Liver (tissue), 9 donors: ENCODE data around the gene ANAPC16. TPM values are rescaled to one million over a fixed set of nuclear protein-coding genes. Genes with fewer than 3 reads are reported as not detected.

Source experiments
- DNase-seq: peaks from one replicate; pipeline ENCODE4 v3.0.0-alpha.2; 2017; ENCODE audit warnings: low spot score
- H3K27ac ChIP-seq, 2 donors: one replicate each; pipeline ENCODE4 v1.7.0; 2013; ENCODE audit warnings: inconsistent platforms in 2 of 2, low read length in 2 of 2, control low read depth in 1 of 2, low read depth in 1 of 2, mild to moderate bottlenecking in 1 of 2
- H3K27me3 ChIP-seq, 4 donors: one replicate each; pipeline versions ENCODE4 v1.6.1 to v1.7.0; 2013; ENCODE audit warnings: low read length in 3 of 4, inconsistent platforms in 1 of 4, mild to moderate bottlenecking in 1 of 4, moderate library complexity in 1 of 4; ENCODE audit not compliant: control insufficient read depth in 4 of 4, insufficient read depth in 4 of 4
- H3K36me3 ChIP-seq, 4 donors: one replicate each; pipeline versions ENCODE4 v1.6.1 to v1.7.0; 2013; ENCODE audit warnings: low read length in 3 of 4, mild to moderate bottlenecking in 3 of 4, low read depth in 1 of 4, moderate library complexity in 1 of 4; ENCODE audit not compliant: control insufficient read depth in 4 of 4, insufficient read depth in 3 of 4
- H3K4me1 ChIP-seq, 4 donors: one replicate each; pipeline versions ENCODE4 v1.6.1 to v1.7.0; 2013; ENCODE audit warnings: low read length in 3 of 4, mild to moderate bottlenecking in 3 of 4, moderate library complexity in 1 of 4; ENCODE audit not compliant: control insufficient read depth in 4 of 4, insufficient read depth in 4 of 4
- H3K4me3 ChIP-seq, 3 donors: one replicate each; pipeline versions ENCODE4 v1.6.1 to v1.7.0; 2013; ENCODE audit warnings: low read length in 3 of 3, control low read depth in 1 of 3, low read depth in 1 of 3, mild to moderate bottlenecking in 1 of 3
- H3K9ac ChIP-seq, 2 donors: one replicate each; pipeline ENCODE4 v1.7.0; 2013; ENCODE audit warnings: low read length in 2 of 2, mild to moderate bottlenecking in 2 of 2, moderate library complexity in 2 of 2, control low read depth in 1 of 2, low read depth in 1 of 2
- H3K9me3 ChIP-seq, 4 donors: one replicate each; pipeline versions ENCODE4 v1.6.1 to v1.7.0; 2013; ENCODE audit warnings: low read length in 3 of 4; ENCODE audit not compliant: control insufficient read depth in 4 of 4
- CTCF ChIP-seq: fragments of 150-350 bp; IDR thresholded peaks from 2 replicates; pipeline ENCODE4 v1.5.1; 2017; ENCODE audit warnings: improper control_type of control experiment, low read depth, low read length; ENCODE audit not compliant: missing input control
- EGR1 ChIP-seq, 2 donors: IDR thresholded peaks; 2 replicates each; pipeline ENCODE4 v1.6.1; 2016 to 2018; ENCODE audit warnings: antibody characterized with exemption in 2 of 2, low read depth in 2 of 2
- FOXA1 ChIP-seq: IDR thresholded peaks from 2 replicates; pipeline ENCODE4 v1.6.1; 2016; ENCODE audit warnings: antibody characterized with exemption
- FOXA2 ChIP-seq: IDR thresholded peaks from 2 replicates; pipeline ENCODE4 v1.6.1; 2016; ENCODE audit warnings: antibody characterized with exemption
- GABPA ChIP-seq, 2 donors: IDR thresholded peaks in 1 of 2; conservative IDR thresholded peaks in 1 of 2; 2 replicates each; pipeline ENCODE4 v1.6.1; 2016; ENCODE audit warnings: antibody characterized with exemption in 2 of 2, mild to moderate bottlenecking in 1 of 2, moderate library complexity in 1 of 2
- HNF4A ChIP-seq, 2 donors: conservative IDR thresholded peaks; 2 replicates each; pipeline ENCODE4 v1.6.1; 2016; ENCODE audit warnings: antibody characterized with exemption in 2 of 2, mild to moderate bottlenecking in 2 of 2
- HNF4G ChIP-seq: IDR thresholded peaks from 2 replicates; pipeline ENCODE4 v1.6.1; 2016; ENCODE audit warnings: antibody characterized with exemption
- JUND ChIP-seq, 2 donors: IDR thresholded peaks; 2 replicates each; pipeline ENCODE4 v1.6.1; 2016; ENCODE audit warnings: antibody characterized with exemption in 2 of 2
- NR2F2 ChIP-seq: IDR thresholded peaks from 2 replicates; pipeline ENCODE4 v1.6.1; 2016; ENCODE audit warnings: antibody characterized with exemption
- RAD21 ChIP-seq, 2 donors: IDR thresholded peaks; 2 replicates each; pipeline ENCODE4 v1.6.1; 2016; ENCODE audit warnings: antibody characterized with exemption in 2 of 2, mild to moderate bottlenecking in 2 of 2
- REST ChIP-seq: IDR thresholded peaks from 2 replicates; pipeline ENCODE4 v1.6.1; 2016; ENCODE audit warnings: antibody characterized with exemption, mild to moderate bottlenecking
- RXRA ChIP-seq, 2 donors: IDR thresholded peaks; 2 replicates each; pipeline ENCODE4 v1.6.1; 2017 to 2018; ENCODE audit warnings: antibody characterized with exemption in 2 of 2, mild to moderate bottlenecking in 1 of 2
- SP1 ChIP-seq: IDR thresholded peaks from 2 replicates; pipeline ENCODE4 v1.6.1; 2018; ENCODE audit warnings: antibody characterized with exemption, mild to moderate bottlenecking
- TAF1 ChIP-seq: conservative IDR thresholded peaks from 2 replicates; pipeline ENCODE4 v1.6.1; 2016; ENCODE audit warnings: antibody characterized with exemption, mild to moderate bottlenecking
- YY1 ChIP-seq: IDR thresholded peaks from 2 replicates; pipeline ENCODE4 v1.6.1; 2016; ENCODE audit warnings: antibody characterized with exemption, mild to moderate bottlenecking
- ZBTB33 ChIP-seq: IDR thresholded peaks from 2 replicates; pipeline ENCODE4 v1.6.1; 2016; ENCODE audit warnings: antibody characterized with exemption
- WGBS: extraction: QIAGEN DNeasy Blood & Tissue Kit; methylation state at CpG from one replicate; pipeline ENCODE4 v1.1.7; 2013; 5-methylcytosine and 5-hydroxymethylcytosine counted together
- polyA plus RNA-seq, 2 donors: library from polyadenylated mRNA; stranded (reverse) in 1 of 2; unstranded in 1 of 2; fragments of 200-250 nt in 1 of 2; fragments of >200 nt in 1 of 2; fragmentation: Nextera tagmentation in 1 of 2; extraction: Ambion mirVana in 1 of 2; gene quantifications; one replicate each; pipeline versions ENCODE4 v1.2.1 to v1.2.3, GENCODE V29; 2013 to 2015
- total RNA-seq, 2 donors: library from RNA; depleted of rRNA; stranded (reverse); fragments of >200 nt; gene quantifications; one replicate each; pipeline ENCODE4 v1.2.3, GENCODE V29; 2014
- TF ChIP-seq, protein P1 (sequence below): IDR thresholded peaks from 2 replicates; pipeline ENCODE4 v1.6.1; 2016; ENCODE audit warnings: antibody characterized with exemption
- TF ChIP-seq, protein P2 (sequence below): IDR thresholded peaks from 2 replicates; pipeline ENCODE4 v1.6.1; 2016; ENCODE audit warnings: antibody characterized with exemption
- donor health status: healthy.
- donor health status: healthy.
- donor health status: healthy.
- donor health status: healthy.
- donor health status: healthy.

ANAPC16 gene
- total and polyA plus RNA-seq, 4 donors: 36.8 to 96.3 (median 55.6) TPM

GRCh38 chr10:72277996-72278667 is 62.3 kb downstream of the ANAPC16 start:
- Histone ChIP-seq H3K9me3 (no peaks in the 10 kb centered on the region), H3K4me3 (no peak overlapping the region), H3K36me3 (peaks cover 0 to 5% (median 1%) of the 10 kb centered on the region in 4 donors), H3K9ac (no peak overlapping the region), H3K27me3 (no peaks in the 10 kb centered on the region), H3K4me1 (peaks cover 0 to 26% (median 17%) of the 10 kb centered on the region in 4 donors), H3K27ac (no peak overlapping the region)
- TF ChIP-seq CTCF (no peak), EGR1 (IDR thresholded peaks at IDR 0.05; ENCODE audit: low read depth in 2 of 2) (no peak), FOXA1 (no peak), RAD21 (IDR thresholded peaks at IDR 0.05) (no peak), YY1 (no peak), HNF4G (no peak), TAF1 (no peak), RXRA (IDR thresholded peaks at IDR 0.05) (no peak), JUND (IDR thresholded peaks at IDR 0.05) (no peak), FOXA2 (no peak), HNF4A (conservative IDR thresholded peaks at IDR 0.05) (no peak), ZBTB33 (no peak), REST (no peak), NR2F2 (no peak), GABPA (IDR thresholded peaks at IDR 0.05 in 1 of 2, conservative IDR thresholded peaks at IDR 0.05 in 1 of 2) (no peak), SP1 (no peak)
- TF ChIP-seq, protein P1, sequence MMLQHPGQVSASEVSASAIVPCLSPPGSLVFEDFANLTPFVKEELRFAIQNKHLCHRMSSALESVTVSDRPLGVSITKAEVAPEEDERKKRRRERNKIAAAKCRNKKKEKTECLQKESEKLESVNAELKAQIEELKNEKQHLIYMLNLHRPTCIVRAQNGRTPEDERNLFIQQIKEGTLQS: no peak
- TF ChIP-seq, protein P2, sequence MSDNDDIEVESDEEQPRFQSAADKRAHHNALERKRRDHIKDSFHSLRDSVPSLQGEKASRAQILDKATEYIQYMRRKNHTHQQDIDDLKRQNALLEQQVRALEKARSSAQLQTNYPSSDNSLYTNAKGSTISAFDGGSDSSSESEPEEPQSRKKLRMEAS: no peak
- WGBS: 86% methylated on average over 3 of the region's 3 CpGs
- DNase-seq: no peak
